22Rv1 (cell line): Measurements from ENCODE around the gene ACOXL.

Source experiments
- H3K27ac ChIP-seq: fragments of 450-650 bp; 2 replicates; pipeline ENCODE4 v1.5.1; 2017
- CTCF ChIP-seq: fragments of 450-650 bp; IDR thresholded peaks from 2 replicates; pipeline ENCODE4 v1.5.1; 2017; ENCODE audit warnings: mild to moderate bottlenecking
- ZFX ChIP-seq: fragments of 450-650 bp; IDR thresholded peaks from 2 replicates; pipeline ENCODE4 v1.6.1; 2017; ENCODE audit warnings: antibody characterized with exemption, borderline replicate concordance

The ACOXL gene

DNA sequence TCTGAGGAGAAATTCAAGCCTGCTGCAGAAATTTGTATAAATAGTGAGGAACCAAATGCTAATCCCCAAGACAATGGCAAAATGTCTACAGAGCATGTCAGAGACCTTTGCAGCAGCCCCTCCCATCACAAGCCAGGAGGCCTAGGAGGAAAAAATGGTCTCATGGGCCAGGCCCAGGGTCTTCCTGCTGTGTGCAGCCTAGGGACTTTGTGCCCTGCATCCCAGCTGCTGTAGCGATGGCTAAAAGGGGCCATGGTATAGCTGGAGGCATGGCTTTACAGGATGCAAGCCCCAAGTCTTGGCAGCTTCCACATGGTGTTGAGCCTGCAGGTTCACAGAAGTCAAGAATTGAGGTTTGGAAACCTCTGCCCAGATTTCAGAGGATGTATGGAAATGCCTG, 197.2 kb downstream of the ACOXL start:
- no peak for TF ChIP-seq CTCF
- TF ChIP-seq ZFX: no peak
- H3K27ac ChIP-seq: no peak overlapping the region

DNA sequence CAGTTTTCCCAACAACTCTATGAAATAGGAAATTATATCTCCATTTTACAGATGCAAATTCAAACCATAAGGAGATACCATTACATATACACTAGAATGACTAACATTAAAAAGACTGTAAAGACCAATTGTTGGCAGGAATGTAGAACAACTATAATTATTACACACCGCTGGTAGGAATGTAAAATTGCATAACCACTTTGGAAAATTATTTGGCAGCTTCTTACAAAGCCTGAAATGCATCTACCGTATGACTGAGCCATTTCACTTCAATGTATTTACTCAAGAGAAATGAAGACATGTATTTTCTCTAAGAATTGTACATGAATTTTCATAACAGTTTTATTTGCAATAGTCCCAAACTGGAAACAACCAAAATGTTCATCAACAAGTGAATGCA, 199.3 kb downstream of the ACOXL start:
- no peak overlapping the region for H3K27ac ChIP-seq
- TF ChIP-seq CTCF: no peak
- no peak for TF ChIP-seq ZFX

GRCh38 chr2:110933420-110933819, 201.0 kb downstream of the ACOXL start:
- no peak for TF ChIP-seq CTCF
- TF ChIP-seq ZFX: no peak
- H3K27ac ChIP-seq: no peak overlapping the region

DNA sequence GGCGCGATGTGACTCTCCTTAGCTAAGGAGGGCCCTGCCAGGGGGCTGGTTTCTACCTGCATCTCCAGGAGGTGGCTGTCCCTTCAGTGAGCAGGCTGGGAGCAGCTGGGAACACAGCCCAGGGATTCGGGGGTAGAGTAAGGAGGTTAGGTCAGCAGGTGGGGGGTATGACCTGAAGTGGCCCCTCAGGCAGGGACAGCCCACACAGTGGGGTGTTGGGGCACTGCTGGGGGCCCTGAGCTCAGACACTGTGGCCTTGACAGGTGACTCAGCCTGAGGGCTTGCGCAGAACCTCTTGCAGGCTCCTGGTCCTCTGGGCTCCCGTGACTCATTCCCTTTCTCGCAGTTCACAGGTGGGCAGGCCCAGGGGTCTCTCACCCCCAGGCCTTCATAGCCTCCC, 202.6 kb downstream of the ACOXL start:
- TF ChIP-seq ZFX: no peak
- TF ChIP-seq CTCF: no peak
- no peak overlapping the region for H3K27ac ChIP-seq

DNA sequence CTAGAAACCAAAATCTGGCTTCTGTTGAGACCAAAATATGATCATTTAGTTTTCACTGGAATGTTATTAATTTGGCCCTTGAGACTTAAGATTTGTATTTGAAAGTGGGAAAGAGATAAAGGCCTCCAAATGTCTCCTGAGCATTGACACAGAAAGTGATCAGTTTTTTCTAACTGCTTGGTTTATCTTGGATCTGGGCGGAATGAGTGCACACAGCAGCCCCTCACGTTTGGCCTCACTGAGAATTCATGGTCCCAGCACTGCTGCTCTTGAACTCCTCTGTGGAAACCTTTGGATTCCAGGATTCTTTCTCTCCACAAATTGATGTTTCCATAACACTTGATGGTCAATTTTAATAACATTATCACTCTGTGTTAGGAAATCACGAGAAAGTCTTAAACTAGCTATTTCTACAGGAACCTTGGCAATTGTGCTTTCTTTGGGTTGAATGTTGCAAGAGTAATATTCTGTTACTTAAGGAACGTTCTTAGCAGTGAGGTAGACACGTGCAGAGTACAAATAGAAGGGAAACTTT, 208.1 kb downstream of the ACOXL start:
- TF ChIP-seq ZFX (no peak), CTCF (no peak)
- no peak overlapping the region for H3K27ac ChIP-seq

DNA sequence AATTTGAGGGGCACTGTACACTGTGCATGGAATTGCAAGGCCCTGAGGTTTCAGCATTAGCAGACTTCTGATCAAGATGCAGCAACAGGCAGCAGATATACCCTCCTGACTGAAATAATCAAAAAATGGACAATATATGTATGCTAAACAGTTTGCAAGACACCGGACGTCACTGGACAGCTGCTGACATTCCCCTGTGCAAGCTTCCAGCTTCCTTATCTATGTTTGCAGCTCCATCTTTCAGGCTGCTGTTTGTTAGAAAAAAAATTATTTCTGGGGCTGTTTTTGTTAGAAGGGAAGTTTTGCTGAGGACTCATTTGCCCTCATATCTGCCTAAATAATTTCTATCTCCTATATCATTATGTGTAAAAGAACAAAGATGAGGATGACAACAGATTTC, 208.9 kb downstream of the ACOXL start:
- no peak overlapping the region for H3K27ac ChIP-seq
- no peak for TF ChIP-seq CTCF
- TF ChIP-seq ZFX: no peak

DNA sequence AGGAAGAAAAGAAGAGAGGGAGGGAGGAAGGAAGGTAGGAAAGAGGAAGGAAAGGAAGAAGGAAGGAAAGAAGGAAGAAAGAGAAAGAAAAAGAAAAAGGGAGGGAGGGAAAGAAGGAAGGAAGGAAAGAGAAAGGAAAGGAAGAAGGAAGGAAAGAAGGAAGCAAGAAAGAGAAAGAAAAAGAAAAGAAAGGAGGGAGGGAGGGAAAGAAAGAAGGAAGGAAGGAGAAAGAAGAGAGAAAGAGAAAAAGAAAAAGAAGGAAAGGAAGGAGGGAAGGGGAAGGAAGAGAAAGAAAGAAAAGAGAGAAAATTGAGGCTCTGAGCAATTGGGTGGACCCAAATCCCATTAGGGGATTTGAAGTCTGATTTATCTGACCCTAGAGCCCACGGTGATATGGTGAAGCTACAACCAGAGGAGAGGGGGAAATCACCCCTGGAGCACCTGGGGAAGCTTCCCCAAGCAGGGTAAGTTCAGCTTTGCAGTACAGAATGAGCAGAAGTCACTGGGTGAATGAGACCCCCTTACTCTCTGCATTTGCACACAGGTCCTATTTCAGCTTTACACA, 210.8 kb downstream of the ACOXL start:
- no peak for TF ChIP-seq CTCF
- TF ChIP-seq ZFX: no peak

More for the DNA sequence above, 210.8 kb downstream of the ACOXL start:
- no peak overlapping the region for H3K27ac ChIP-seq
